Body of pancreas (tissue), 4 donors: ENCODE measurements around the gene SLC12A7.

Experiments
- POLR2A ChIP-seq, 3 donors: fragments of 450-650 bp; IDR thresholded peaks; one replicate each; pipeline ENCODE4 v1.6.1; 2016; ENCODE audit warnings: antibody characterized with exemption in 3 of 3, mild to moderate bottlenecking in 2 of 3
- TF ChIP-seq, protein P1 (sequence below), 7 experiments: fragments of 450-650 bp in 4 of 7; fragments of 200-600 bp in 3 of 7; sonication (generic) in 3 of 7; IDR thresholded peaks; one replicate each; pipeline ENCODE4 v1.5.1; 2016 to 2019; ENCODE audit warnings: antibody characterized with exemption in 7 of 7

DNA sequence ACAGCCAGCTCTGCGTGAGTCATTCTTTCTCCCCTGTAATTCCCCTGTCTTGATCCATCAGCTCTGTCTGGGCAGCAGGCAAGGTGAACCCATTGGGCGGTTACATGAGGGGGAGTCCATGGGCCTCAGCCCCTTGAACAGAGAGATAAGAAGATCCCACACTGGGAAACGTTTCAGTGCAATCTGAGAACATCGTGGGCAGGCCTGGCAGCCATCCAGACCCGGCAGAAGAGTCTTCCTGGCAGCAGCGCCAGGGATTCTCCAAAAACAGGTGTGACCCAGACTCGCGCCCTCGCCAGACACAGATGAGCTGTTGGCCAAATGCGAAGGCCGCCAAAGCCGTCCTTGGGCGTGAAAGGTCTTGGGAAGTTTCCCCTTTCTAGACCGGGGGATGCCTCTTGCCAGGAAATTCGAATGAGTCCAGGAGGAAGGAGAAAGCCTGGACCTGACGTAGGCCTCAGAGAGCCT is 6.4 kb upstream of the SLC12A7 start:
- TF ChIP-seq POLR2A (IDR thresholded peaks at IDR 0.05) = no peak
- TF ChIP-seq, protein P1, sequence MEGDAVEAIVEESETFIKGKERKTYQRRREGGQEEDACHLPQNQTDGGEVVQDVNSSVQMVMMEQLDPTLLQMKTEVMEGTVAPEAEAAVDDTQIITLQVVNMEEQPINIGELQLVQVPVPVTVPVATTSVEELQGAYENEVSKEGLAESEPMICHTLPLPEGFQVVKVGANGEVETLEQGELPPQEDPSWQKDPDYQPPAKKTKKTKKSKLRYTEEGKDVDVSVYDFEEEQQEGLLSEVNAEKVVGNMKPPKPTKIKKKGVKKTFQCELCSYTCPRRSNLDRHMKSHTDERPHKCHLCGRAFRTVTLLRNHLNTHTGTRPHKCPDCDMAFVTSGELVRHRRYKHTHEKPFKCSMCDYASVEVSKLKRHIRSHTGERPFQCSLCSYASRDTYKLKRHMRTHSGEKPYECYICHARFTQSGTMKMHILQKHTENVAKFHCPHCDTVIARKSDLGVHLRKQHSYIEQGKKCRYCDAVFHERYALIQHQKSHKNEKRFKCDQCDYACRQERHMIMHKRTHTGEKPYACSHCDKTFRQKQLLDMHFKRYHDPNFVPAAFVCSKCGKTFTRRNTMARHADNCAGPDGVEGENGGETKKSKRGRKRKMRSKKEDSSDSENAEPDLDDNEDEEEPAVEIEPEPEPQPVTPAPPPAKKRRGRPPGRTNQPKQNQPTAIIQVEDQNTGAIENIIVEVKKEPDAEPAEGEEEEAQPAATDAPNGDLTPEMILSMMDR (IDR thresholded peaks at IDR 0.05) = no peak
